Right renal pelvis (tissue), 4 donors: Measurements from ENCODE around the gene GALNT2. TPM values are rescaled to one million over a fixed set of nuclear protein-coding genes. Genes with fewer than 3 reads are reported as not detected.

Experiments
- DNase-seq, 4 donors: peaks; one replicate each; pipeline ENCODE4 v3.0.0-alpha.2; 2013; ENCODE audit warnings: low read depth in 4 of 4, low spot score in 3 of 4, missing footprints in 1 of 4
- polyA plus RNA-seq, 4 donors: library from polyadenylated mRNA; unstranded; fragments of 120-200 nt; gene quantifications; one replicate each; pipeline ENCODE4 v1.2.1, GENCODE V29; 2013; ENCODE audit not compliant: insufficient read length in 4 of 4

The GALNT2 gene
- polyA plus RNA-seq, 4 donors, result 61.4 to 72.6 (median 65.7) TPM

DNA sequence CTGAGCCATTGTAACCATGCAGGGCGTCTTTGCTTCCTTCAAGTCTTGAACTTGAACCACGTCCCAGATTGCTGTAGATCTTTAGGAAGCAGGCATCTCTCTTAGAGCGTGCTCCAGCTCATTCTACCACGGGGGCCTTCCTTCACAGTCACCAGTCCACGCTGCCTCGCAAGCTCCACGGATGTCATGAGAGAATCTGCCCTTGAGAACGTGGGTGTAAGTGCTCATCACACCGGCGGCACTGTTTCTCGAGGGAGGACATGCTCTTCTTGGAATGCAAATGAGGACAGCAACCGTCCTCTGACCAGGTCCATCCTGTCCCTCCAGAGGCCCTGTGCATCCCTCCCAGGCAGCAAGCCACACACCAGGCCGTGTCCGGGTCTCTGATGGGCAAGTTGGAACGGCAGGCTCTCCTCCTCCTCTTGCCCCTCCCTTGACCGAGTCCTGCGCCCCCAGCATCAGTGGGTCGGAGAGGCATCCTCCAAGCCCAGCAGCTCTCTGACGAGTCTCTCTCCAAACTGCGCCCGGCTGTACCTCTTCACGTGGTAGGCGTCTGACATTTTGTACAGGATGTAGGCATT lies 256.0 kb downstream of the GALNT2 start:
- no peak for DNase-seq

DNA sequence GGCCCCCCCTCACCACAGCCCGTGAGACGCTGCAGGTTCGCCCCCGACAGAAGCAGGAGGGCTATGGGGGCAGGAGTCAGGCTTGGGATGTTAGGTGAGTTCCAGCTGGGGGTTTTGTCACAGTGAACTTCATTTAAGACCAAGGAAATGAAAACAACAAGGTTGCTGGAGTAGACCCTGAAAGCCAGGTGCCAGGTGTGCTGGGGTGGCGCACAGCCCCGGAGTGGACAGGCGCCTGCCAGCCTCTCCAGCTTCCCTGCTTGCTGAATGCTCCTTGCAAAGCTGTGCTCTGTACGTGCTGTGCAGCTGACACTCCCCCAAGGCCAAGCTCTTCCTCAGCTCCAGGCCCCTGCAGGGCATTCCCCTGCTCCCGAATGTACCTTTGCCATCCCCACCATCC lies 256.6 kb downstream of the GALNT2 start:
- DNase-seq, result no peak

DNA sequence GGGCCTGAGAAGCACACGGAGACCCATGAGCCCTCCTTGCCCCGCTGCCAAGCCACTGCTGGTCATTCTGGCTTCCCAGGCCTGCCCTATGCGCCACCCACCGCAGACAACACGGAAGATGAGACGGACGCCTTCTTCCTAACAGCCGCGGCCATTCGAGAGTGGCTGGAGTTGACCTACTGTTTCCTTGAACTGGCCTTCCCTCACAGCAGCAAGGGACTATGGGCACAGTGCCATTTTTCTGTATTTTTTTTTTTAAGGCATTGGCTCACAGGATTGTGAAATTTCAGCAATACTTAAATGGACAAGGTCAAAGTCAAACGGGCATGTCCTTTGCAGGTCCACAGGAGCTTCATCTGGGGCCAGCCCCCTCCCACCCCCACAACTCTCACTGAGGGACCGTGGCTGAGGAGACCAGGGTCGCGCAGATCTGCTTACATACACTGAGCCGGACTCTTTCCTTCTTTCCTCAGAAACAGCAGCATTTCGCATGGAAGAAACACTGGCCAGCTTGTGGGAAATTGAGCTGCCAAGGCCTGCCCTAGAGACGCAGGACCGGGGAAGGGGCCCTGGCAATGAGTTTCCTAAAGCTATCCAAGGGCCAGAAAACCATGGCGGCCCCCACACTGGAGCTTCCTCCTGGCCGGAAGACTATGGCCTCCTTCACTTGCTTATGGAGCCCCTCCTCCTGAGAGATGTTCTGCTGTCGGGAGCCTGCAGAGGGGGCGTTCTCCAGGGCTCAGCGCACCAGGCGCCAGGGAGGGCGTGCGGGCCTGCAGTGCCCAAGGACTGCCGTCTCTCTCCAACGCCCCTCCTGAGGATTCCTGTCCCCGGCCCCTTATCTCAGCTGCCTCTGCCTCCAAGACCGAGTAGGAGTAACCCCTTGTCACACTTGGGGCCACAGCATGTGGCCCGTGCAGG lies 260.2 kb downstream of the GALNT2 start:
- DNase-seq, result no peak

DNA sequence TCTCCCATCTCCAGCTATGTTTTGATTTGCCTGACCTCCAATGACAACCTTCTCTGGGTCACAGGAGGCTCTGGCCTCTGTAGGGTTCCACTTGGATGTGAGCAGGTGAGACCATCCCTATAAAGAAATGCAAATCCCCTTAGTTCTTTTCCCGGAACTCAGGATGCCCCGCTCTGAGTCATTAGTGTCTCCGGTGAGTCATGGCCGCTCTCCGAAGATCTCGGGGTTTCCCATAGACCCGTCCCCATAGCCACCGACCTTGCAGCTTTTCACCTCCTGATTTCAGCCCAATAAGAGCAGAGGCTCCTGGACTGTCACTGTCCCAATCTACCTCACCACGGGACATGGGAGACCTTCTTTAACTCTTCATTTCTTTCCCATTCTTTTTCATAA lies 260.9 kb downstream of the GALNT2 start:
- DNase-seq, result no peak

DNA sequence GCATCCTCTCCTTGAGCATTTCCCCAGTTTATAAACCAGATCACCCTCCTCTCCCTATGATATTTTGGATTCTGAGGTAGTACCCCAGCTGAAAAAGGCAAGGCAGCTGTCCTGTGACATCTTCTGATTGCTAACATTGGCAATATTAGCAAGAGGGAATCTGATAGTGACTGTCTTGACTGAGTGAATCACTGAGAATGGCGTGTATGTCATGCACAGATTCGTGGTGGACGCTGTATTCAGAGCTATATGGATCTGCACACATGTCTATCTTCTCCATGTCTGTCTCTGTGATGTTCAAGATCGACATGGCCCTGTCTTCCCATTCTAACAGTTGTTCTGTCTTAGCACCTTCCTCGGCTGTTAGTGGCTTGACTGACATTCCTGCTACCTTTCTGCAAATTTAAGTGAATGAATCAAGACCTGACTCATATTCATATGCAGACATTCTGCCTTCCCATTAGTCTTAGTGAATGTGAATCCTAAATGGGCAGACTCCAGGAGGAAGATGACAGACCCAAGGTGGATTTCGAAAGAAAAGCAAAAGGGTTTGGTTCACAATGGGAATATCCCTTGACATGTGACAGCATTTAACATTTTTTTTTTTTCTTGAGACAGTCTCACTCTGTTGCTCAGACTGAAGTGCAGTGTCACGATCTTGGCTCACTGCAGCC lies 261.4 kb downstream of the GALNT2 start:
- DNase-seq, result no peak

DNA sequence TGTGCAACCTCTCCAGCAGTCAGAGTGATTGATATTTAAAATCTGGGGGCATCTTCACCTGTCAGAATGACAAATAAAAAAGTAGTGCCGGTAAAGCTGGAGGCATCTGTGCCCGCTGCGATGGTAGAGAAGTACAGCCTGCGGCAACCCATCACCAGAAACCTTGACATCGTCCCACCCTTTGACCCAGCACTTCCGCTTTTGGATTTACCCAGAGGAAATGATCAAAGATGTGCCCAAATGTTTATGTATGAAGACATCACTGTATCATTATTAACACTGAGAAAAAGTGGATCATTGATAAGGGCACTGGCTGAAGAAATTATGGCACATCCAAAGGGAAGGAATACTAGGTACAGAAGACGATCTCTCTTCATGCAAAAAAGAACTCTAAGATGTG lies 263.1 kb downstream of the GALNT2 start:
- DNase-seq, result no peak
